Ammon's horn (tissue), 1 donor: ENCODE data around the gene MTF1.

Experiments
- DNase-seq: peaks from one replicate; pipeline ENCODE4 v3.0.0-alpha.2; 2016; ENCODE audit warnings: low spot score

MTF1 gene

DNA sequence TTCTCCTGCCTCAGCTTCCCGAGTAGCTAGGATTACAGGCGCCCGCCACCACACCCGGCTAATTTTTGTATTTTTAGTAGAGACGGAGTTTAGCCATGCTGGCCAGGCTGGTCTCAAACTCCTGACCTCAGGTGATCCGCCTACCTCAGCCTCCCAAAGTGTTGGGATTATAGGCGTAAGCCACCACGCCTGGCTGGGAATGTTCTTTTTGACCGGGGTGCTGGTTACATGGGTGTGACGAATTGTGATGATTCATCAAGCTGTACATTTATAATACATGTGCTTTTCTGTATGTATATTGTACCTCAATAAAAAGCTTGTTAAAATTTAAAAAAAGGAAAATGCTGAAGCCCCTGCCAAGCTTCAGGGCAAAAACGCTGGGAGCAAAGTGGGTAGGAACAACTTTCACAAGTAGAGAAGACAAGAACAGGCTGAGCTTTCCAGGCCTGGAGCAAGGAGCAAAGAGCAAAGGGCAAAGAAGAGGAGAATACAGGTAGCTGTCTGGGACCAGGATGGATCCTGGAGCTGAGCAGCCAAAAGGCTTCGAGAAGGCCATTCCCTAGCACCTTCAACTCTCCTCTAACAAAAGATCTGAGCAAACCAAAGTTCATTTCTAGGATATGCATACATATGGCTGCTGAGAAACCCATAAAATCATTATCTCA lies 30.9 kb downstream of the MTF1 start:
- DNase-seq, result no peak

DNA sequence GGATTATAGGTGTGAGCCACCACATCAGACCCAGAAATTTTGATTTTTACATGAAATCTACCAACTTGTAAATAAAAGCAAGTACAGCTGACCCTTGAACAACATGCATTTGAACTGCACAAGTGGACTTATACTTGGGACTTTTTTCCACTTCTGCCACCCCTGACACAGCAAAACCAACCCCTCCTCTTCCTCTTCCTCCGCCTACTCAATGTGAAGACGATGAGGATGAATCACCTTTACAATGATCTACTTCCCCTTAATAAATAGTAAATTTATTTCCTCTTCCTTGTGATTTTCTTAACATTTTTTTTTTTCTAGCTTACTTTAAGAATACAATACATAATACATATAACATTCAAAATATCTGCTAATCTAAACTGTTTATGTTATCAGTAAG lies 33.9 kb downstream of the MTF1 start:
- DNase-seq, result no peak

DNA sequence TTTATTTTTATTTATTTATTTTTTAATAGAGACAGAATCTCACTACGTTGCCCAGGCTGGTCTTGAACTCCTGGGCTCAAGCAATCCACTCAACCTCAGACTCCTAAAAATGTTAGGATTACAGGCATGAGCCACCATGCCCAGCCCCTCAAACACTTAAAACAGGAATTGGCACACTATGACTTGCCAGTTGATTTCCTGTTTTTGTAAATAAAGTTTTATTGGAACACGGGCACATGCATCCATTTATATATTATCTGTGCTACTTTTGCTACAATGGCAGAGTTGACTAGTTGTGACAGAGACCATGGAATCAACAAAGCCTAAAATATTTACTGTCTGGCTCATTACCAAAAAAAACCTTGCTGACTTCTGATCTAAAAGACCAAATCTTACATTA lies 35.4 kb downstream of the MTF1 start:
- DNase-seq, result no peak

DNA sequence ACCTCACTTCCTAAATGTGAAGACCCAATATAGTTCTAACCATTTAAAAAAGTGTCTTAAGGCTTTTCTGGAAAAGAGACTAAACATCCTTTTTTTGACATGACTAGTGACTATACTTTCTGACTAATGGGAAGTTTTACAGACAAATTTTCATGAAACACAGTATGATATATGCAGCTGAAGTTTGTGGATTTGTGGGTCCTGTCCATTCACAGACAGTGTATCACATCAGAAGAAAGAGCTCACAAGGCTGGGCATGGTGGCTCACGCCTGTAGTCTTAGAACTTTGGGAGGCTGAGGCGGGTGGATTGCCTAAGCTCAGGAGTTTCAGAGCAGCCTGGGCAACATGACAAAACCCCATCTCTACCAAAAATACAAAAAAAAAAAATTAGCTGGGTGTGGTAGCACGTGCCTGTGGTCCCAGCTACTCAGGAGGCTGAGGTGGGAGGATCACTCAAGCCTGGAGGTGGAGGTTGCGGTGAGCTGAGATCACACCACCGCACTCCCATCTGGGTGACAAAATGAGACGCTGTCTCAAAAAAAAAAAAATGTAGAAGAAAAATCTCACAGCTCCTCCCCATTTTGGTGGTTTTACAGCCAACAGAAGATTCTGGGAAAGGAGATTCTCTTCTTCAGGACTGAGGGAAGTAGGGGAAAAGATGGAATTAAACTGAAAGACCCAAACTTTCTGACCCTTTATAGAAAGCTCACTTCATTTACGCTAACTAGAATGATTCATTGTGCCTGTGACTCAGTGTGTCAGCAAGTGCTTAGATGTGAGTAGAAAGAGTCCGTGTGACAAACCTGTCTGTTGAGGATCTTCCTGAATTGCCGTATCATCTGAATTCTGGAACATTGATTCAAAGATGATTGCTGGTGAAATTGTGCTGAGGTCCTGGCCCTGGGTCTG lies 36.2 kb downstream of the MTF1 start:
- DNase-seq, result no peak

DNA sequence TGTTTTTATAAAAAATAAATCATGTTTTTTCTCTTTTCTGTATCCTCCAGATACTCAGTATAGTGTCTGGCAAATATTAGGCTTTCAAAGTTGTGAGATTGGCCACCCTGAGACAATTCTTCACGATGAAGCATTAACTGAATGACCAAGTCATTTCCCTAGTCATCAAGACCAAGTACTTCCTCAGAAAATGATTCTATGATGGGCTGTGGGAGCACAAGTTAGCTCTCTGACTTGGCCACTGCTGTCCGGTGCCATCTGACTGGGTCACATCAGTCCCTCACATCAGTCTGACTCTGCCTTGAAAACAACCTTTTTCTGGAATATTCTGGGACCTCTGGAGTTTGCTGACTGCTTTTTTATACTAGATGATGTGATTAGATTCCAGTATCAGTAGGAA lies 37.9 kb downstream of the MTF1 start:
- DNase-seq, result no peak

DNA sequence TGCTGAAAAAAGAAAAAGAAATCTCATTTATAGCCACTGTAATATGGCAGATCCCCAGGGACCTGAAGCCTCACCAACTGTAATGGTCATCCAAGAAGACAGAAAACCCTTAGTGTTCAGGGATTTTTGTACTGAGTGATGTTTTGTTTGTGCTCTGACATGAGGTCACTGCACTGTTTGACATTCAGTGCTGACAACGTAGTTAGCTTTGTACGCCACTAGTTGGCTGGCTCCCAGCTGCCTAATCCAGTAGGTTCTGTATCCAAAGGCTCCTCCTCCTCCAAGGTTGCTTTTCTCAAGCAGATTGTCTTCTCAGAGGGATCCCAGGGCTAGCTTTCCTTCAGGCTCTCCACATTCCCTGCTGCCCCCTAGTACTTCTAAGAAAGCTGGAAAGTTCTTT lies 41.9 kb downstream of the MTF1 start:
- peak; percentile 80 for DNase-seq

DNA sequence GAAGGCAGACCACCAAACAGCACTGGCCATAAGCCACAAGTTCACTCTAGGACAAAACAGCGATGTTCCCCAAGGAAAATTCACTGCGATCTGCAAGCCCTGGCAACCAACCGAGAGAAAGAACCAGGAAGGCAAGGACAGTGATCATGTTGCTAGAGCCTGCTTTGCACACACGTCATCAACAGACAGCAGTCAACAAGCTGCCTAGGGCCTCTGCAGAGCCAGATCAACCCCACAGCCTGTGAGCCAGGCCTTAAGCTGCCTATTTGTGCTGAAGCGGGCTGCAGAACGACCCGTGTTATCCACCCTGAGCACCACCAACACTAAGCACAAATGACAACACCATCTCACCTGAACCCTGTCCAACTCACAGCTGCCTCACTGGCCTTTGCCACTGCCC lies 45.1 kb downstream of the MTF1 start:
- peak; percentile 86 for DNase-seq

DNA sequence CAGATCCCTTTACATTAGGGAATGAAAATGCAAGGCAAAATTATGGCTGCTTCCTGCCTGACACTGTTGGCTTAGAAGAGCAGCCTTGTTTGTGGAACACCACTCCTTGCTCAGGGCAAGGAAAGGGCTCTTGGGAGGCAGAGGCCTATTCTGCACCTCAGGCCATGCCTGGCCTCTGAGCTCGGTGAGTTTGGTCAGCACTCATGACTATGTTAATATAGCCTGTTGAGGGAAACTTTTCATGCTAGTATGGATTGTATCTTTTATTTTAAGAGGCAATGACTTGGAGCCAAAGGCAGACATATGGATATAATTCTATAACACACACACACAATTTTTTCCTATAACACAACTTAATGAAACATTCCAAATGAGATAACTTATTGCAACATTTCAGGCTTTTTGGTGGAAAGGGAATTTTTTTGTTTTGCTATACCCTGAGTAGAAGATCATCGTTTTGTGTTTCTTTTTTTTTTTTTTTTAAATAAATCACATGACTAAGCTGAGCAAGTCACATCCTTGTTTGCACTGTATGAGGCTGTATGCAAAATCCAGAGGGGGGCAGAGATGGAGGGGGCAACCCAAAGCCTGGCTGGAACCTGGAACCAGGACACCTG lies 45.8 kb downstream of the MTF1 start:
- no peak for DNase-seq

DNA sequence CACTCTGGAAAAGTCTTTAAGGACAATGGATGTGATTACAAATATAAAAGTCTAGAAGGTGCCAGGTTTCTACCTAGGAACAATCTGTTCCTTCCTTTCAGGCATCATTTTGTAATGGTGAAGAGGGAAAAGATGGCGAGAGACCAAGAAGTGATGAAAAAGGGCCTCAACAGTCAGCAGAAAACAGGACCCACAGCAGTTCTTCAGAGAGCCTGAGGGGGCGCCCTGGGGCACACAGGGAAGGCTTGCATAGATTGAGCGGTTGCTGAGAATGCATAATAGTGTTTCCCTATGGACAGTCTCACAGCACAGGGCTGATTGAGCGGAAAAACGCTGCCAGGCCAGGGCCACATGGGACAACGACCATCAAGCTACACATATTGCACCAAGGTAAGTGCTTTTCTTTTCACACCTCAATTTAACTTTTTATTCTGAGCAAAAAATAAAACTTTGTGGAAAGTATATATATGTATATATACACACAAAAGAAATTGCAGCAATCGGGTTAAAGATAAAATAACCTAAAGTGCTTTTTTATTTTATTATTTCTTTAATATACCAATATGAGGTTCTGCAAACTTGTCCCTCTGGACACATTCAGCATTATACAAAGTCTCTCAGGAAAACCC lies 48.3 kb downstream of the MTF1 start:
- DNase-seq, result peak; percentile 76

DNA sequence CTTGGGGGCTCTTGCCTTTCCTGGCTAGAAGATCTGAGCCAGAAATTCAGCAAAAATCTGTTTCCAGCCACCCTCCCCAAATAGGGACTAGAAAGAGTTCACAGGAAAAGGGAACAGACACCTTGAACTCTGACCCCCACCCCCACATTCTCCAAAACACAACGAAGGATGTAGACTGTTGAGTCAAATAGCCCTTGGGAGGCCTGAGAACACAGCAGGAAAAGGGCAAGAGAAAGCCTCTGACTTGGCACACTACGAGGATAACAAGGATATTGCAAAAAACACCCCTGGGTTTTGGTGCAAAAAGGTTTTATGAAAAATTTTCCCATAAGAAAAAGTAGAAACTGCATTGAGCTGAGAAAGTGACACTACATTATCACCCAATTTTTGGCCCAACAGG lies 49.5 kb downstream of the MTF1 start:
- DNase-seq, result no peak

DNA sequence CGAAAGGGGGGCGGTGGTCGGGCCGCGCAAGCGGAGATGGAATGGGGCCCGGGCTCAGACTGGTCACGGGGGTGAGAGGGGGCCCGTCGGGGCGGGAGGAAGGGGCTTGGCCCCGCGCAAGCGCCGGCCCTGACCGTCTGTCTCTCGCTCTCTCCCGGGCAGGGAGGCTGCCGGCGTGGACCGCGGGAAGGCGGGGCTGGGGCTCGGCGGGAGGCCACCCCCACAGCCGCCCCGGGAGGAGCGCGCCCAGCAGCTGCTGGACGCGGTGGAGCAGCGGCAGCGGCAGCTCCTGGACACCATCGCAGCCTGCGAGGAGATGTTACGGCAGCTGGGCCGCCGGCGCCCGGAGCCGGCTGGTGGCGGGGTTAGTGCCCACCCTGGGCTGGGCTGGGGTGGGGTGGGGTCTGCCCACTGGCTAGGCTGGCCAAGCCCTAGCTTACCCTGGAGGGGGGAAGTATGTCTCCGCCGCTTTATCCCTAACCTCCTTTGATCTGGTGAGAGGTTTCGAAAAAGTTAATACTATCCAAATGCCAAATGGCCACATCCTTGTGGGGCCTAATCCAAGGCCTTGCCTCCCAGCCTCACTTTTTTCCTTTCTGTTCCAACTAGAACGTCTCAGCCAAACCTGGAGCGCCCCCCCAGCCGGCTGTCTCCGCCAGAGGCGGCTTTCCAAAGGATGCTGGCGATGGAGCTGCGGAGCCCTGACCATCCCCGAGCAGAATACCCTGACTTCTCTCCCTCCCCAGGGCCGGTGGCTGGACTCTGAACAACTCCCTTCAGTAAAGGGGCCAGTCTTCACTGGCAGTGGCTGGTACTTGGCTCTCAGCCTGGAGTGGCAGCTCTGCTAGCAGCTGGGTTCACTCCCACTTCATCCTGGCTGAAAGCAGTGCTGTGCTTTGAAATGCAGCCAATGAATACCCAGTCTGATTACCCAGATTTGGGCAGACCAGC lies 50.7 kb downstream of the MTF1 start:
- DNase-seq, result peak; percentile 95

DNA sequence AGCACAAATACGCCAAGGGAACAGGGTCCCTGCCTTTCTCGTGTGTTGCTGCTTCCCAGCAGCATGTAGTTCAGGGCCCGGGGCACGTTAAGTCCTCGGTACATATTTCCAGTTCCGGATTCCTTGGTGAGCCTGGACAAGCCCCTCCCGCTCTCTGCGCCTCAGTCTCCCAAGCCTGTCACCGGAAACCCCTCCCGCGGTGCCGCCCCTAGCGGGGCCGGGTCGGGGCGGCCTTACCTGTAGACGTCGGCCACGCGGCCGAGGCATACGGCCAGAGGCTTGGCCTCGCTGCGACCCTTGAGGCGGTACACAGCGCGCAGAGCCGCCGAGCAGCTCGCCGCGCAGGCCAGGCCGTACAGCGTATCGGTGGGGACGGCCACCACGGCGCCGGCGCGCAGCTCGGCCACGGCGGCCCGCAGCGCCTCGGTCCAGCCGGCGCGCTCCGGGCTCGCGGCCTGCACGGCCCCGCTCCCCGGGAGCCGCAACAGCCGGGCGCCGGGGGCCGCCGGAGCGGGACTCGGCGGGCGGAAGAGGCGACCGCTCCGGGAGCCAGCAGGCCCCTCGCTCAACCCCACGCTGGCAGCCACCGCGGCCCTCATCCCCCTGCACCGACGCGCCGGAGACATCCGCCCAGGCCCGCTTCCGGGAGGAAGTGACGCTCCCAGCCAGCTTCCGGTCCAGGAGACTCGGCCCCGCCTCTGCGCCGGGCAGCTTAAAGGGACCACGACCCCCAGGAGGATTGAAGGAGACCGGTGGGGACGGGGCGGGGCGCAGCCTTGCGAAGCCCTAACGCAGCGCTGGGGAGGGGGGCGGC lies 51.6 kb downstream of the MTF1 start, which contains the start of the genes C1orf122 and YRDC:
Gene C1orf122, plus strand, starts transcription at position 236 of the 814 bp plus-strand sequence. CDS start 615 bp downstream, outside the sequence.
Gene YRDC, minus strand, starts transcription at position 654 of the 814 bp plus-strand sequence. Its CDS starts 28 bp downstream, at position 626.
- peak; percentile 96 for DNase-seq

DNA sequence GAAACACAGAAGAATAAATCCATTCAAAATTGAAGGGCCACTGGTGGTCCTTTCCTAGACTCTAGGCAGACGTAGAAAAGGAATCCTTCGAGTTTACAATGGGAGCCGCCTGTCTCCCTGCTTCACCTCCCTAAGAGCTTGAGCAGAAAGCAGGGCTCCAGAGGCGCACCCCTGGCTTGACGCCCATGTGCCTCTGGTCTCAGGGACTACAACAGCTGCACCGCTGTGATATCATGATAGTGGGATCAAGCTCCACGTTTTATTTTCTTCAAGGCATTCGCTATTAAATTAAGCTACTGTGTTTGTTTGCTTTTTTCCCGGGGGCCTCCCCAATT lies 52.2 kb downstream of the MTF1 start:
- DNase-seq, result no peak

DNA sequence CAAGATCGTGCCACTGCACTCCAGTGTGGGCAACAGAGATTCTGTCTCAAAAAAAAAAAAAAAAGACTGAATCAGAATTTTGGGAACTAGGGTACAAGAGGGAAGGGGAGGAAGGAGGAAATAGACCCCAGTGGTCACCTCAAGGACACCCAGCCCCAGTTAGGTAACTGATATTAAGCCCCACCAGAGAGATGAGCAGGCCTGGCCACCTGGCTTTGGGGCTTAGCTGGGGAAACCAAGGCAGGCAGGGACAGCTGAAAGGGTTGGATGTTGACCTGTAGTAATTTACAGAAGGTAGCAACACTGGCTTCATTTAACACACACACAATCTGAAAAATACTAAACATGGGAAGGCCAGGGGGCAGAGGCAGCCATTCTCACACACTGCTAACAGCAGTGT lies 57.0 kb downstream of the MTF1 start:
- no peak for DNase-seq

DNA sequence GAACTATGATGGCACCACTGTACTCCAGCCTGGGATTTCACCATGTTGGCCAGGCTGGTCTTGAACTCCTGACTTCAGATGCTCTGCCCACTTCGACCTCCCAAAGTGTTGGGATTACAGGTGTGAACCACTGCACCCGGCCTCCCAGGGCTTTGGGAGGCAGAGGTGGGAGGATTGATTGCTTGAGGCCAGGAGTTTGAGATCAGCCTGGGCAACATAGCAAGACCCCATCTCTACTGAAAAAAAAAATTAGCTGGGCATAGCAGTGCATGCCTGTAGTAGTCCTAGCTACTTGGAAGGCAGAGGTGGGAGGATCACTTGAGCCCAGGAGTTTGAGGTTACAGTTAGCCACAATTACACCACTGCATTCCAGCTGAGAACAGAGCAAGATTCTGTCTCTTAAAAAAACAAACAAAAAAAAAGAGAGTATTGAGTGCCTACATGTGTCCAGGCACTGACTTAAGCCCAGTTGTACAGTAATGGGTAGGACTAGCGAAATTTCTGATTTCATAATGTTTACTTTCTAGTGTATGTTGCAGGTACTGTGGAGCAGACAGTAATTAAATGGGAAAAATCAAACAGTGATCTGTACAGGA lies 61.5 kb downstream of the MTF1 start:
- no peak for DNase-seq

DNA sequence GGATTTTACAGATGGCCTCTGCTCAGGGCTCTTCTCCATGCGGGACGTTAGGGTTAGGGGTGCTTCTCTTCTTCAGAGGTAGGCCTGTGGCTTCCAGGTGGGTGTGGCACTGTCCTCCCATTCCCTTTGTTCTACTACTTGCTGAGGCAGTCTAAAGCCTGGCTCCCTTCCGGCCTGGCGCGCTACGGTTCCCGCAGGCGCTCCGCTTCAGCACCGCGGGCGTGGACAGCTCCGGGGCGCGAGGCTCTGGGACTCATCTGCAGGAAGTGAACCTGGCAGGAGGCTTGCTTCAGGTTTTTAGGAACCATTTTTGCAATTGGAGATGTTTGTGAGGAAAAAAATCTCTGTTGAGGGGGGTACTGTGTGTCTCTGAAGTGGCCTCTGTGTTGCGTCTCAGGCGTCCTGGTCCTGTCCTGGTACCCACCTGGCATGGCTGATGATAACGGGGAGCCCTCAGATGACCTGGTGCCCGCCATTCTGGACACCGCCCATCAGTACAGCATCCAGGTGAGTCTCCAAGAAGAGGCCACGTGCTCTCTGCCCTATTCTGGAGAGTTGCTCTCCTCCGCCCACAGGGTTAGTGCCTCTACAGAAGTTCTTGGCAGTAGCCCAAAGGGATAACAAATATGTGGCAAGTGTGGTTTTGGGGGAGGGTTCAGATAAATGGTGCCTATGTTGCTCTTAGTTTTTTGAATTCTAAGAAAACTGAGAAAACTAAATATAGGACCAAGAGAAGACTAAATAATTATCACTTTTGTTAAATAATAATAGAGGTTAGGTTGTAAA lies 63.9 kb downstream of the MTF1 start:
- DNase-seq, result no peak

DNA sequence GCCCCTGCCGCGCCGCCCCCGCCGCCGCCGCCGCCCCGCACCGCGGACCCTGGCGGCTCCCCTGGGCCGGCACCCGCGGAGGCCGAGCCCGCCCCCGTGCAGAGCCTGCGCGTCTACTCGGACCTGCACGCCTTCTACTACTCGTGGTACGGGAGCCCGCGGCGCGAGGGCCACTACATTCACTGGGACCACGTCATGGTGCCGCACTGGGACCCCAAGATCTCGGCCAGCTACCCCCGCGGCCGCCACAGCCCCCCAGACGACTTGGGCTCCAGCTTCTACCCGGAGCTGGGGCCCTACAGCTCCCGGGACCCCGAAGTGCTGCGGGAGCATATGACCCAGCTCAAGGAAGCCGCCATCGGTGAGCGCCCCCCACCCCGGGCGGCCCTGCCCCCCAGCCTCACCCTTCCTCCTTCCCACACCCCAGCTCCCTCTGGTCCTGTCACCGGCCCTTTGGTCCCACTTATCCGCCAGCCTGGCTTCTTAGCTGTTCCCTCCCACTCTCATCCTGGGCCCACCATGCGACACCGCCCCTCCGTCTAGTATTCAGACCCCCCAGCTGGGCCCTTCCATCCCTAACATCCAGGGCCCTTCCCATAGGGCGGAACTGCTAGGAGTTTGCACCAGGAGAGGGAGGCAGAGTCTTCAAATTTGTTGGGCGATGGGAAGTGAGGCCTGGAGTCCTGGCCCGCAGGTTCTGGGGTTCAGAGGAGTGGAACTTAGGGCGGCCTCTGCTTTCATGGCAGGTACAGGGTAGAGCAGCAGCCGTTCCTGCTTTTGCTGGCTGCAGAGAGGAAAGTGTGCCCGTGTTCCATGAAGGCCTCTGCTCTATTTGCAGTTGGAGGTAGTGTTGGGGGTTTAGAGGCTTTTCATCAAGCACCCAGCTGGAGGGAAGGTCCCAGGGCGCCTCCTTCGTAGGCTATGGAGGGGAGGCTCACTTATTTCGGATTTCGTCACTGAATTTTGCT lies 64.7 kb downstream of the MTF1 start:
- DNase-seq, result no peak

DNA sequence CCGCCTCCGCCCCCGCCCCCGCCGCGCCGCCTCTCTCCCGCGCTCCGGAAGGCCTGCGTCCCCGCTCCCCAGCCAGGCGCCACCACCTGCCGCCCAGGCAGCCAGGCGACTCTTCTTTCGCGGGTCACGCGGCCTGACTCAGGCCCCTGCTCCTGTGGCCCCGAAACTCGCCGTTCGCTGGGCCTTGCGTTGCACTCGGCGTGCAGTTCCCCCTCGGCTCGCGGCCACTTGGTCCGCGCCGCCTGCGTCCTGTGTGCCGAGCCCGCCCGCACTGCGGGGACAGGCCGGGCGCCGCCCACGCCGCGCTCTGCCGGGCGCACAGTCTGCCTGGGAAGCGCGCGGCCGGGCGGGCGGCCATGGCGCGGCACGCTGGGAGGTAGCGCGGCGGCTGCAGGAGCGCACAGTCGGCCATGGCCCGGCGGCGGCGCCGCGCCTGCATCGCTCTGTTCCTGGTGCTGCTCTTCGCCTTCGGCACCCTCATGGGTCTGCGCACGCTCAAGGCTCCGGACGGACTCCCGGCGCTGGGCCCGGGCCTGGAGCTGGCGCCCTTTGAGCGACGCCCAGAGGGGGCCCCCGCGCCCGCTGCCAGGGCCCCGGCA lies 65.5 kb downstream of the MTF1 start, which contains the start of gene MANEAL:
Gene MANEAL, plus strand, starts transcription at position 75 of the 599 bp plus-strand sequence. Its CDS starts 336 bp downstream, at position 411.
- peak; percentile 57 for DNase-seq
